Measurements from ENCODE around the gene TP53BP1.

DNA sequence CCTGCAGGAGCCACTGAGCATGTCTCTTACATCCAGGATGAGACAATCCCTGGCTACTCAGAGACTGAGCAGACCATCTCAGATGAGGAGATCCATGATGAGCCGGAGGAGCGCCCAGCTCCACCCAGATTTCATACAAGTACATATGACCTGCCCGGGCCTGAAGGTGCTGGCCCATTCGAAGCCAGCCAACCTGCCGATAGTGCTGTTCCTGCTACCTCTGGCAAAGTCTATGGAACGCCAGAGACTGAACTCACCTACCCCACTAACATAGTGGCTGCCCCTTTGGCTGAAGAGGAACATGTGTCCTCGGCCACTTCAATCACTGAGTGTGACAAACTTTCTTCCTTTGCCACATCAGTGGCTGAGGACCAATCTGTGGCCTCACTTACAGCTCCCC is 30.7 kb upstream of the TP53BP1 start:
- TF ChIP-seq, protein P1, sequence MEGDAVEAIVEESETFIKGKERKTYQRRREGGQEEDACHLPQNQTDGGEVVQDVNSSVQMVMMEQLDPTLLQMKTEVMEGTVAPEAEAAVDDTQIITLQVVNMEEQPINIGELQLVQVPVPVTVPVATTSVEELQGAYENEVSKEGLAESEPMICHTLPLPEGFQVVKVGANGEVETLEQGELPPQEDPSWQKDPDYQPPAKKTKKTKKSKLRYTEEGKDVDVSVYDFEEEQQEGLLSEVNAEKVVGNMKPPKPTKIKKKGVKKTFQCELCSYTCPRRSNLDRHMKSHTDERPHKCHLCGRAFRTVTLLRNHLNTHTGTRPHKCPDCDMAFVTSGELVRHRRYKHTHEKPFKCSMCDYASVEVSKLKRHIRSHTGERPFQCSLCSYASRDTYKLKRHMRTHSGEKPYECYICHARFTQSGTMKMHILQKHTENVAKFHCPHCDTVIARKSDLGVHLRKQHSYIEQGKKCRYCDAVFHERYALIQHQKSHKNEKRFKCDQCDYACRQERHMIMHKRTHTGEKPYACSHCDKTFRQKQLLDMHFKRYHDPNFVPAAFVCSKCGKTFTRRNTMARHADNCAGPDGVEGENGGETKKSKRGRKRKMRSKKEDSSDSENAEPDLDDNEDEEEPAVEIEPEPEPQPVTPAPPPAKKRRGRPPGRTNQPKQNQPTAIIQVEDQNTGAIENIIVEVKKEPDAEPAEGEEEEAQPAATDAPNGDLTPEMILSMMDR (IDR thresholded peaks at IDR 0.05) = no peak
- TF ChIP-seq POLR2AphosphoS5 (IDR thresholded peaks at IDR 0.05; ENCODE audit: insufficient read depth in 1 of 2, low read depth in 1 of 2) (no peak), POLR2A (IDR thresholded peaks at IDR 0.05) (no peak)
